Measurements from ENCODE around the gene CABLES1.

The CABLES1 gene

GRCh38 chr18:23171581-23172156 is 36.4 kb downstream of the CABLES1 start:
- no peak for DNase-seq

GRCh38 chr18:23172591-23173380 is 37.5 kb downstream of the CABLES1 start:
- no peak for DNase-seq

GRCh38 chr18:23173912-23174311 is 38.6 kb downstream of the CABLES1 start:
- no peak for DNase-seq

- no peak for DNase-seq
Measured at GRCh38 chr18:23176701-23177432, 41.6 kb downstream of the CABLES1 start.

GRCh38 chr18:23177433-23178072 is 42.3 kb downstream of the CABLES1 start:
- no peak for DNase-seq

- DNase-seq = no peak
Measured at GRCh38 chr18:23178201-23178600, 42.9 kb downstream of the CABLES1 start.

- no peak for DNase-seq
Measured at GRCh38 chr18:23178661-23179081, 43.4 kb downstream of the CABLES1 start.

GRCh38 chr18:23179416-23179815 is 44.1 kb downstream of the CABLES1 start:
- DNase-seq = no peak

GRCh38 chr18:23181547-23181946 is 46.3 kb downstream of the CABLES1 start:
- no peak for DNase-seq

- no peak for DNase-seq
Measured at GRCh38 chr18:23182606-23183005, 47.3 kb downstream of the CABLES1 start.

GRCh38 chr18:23183411-23184150 is 48.3 kb downstream of the CABLES1 start:
- DNase-seq = peak; percentile 77

GRCh38 chr18:23186781-23187180 is 51.5 kb downstream of the CABLES1 start:
- DNase-seq = no peak

- DNase-seq = no peak
Measured at GRCh38 chr18:23188068-23188760, 52.9 kb downstream of the CABLES1 start.

- DNase-seq = no peak
Measured at GRCh38 chr18:23189099-23189498, 53.8 kb downstream of the CABLES1 start.

GRCh38 chr18:23189768-23190661 is 54.7 kb downstream of the CABLES1 start:
- DNase-seq = no peak

GRCh38 chr18:23191232-23191631 is 55.9 kb downstream of the CABLES1 start:
- DNase-seq = no peak

GRCh38 chr18:23193742-23194141 is 58.5 kb downstream of the CABLES1 start:
- DNase-seq = no peak

- no peak for DNase-seq
Measured at GRCh38 chr18:23194155-23194996, 59.1 kb downstream of the CABLES1 start.

- DNase-seq = no peak
Measured at GRCh38 chr18:23194997-23195957, 60.0 kb downstream of the CABLES1 start.

All from islet precursor cell (in vitro differentiated cells).